HEK293 (cell line): ENCODE measurements around the gene BMAL1.

Experiments used
- CTCF ChIA-PET: fragments of 350-600 bp; formaldehyde crosslinking; extraction: SDS; loops from one replicate; lab custom pipeline; 2021; ENCODE audit warnings: antibody characterized with exemption; lab: Yijun Ruan, JAX
- POLR2A ChIA-PET: fragments of 300-600 bp; formaldehyde crosslinking; extraction: SDS; loops from one replicate; lab custom pipeline; 2020; ENCODE audit warnings: antibody characterized with exemption, inconsistent platforms; lab: Yijun Ruan, JAX
- H3K27ac ChIP-seq: fragments of 200-500 bp; sonication (Bioruptor generic); 2 replicates; pipeline ENCODE4 v1.5.1; 2014; ENCODE audit warnings: low read depth, low read length, control low read depth, inconsistent platforms; ENCODE audit errors: extremely low read depth
- H3K36me3 ChIP-seq, 2 experiments: fragments of 200-500 bp in 1 of 2; sonication (Bioruptor generic) in 1 of 2; 1 replicate in 1 of 2; 2 replicates in 1 of 2; pipeline ENCODE4 v1.5.1; 2014 to 2017; ENCODE audit warnings: inconsistent platforms in 2 of 2, low read length in 2 of 2; ENCODE audit not compliant: control insufficient read depth in 2 of 2, insufficient read depth in 1 of 2
- H3K4me1 ChIP-seq: fragments of 200-500 bp; sonication (Bioruptor generic); 2 replicates; pipeline ENCODE4 v1.5.1; 2014; ENCODE audit warnings: mild to moderate bottlenecking, low read length, inconsistent platforms; ENCODE audit not compliant: control insufficient read depth, insufficient read depth
- H3K4me3 ChIP-seq: 2 replicates; pipeline ENCODE4 v1.5.1; 2011; ENCODE audit warnings: low read depth, mild to moderate bottlenecking, control low read depth, low read length, moderate library complexity
- H3K9me3 ChIP-seq: fragments of 200-500 bp; sonication (Bioruptor generic); 2 replicates; pipeline ENCODE4 v1.5.1; 2014; ENCODE audit warnings: low read depth, low read length, inconsistent platforms; ENCODE audit not compliant: control insufficient read depth, insufficient read depth
- GFI1B ChIP-seq: fragments of 450-650 bp; formaldehyde crosslinking; IDR thresholded peaks from 2 replicates; pipeline ENCODE4 v1.5.1; 2016; ENCODE audit warnings: missing biosample characterization, missing genetic modification characterization
- IKZF3 ChIP-seq: fragments of 450-650 bp; IDR thresholded peaks from 2 replicates; pipeline ENCODE4 v1.5.0; 2018; ENCODE audit warnings: missing biosample characterization, mild to moderate bottlenecking, missing genetic modification characterization, moderate library complexity
- ZBTB20 ChIP-seq: fragments of 450-650 bp; formaldehyde crosslinking; IDR thresholded peaks from 2 replicates; pipeline ENCODE4 v1.5.1; 2016; ENCODE audit warnings: missing biosample characterization, missing genetic modification characterization
- ZNF23 ChIP-seq: fragments of 450-650 bp; formaldehyde crosslinking; IDR thresholded peaks from 2 replicates; pipeline ENCODE4 v1.5.1; 2016; ENCODE audit warnings: missing biosample characterization, missing genetic modification characterization, borderline replicate concordance
- ZNF341 ChIP-seq: fragments of 450-650 bp; formaldehyde crosslinking; IDR thresholded peaks from 2 replicates; pipeline ENCODE4; 2016; ENCODE audit warnings: low read depth, missing biosample characterization, missing genetic modification characterization
- ZNF473 ChIP-seq: fragments of 450-650 bp; formaldehyde crosslinking; IDR thresholded peaks from 2 replicates; pipeline ENCODE4 v1.5.1; 2017; ENCODE audit warnings: missing biosample characterization, missing genetic modification characterization
- ZNF529 ChIP-seq: fragments of 450-650 bp; formaldehyde crosslinking; IDR thresholded peaks from 2 replicates; pipeline ENCODE4 v1.5.1; 2017; ENCODE audit warnings: missing genetic modification characterization, missing biosample characterization; ENCODE audit not compliant: insufficient replicate concordance
- ZNF621 ChIP-seq: fragments of 450-650 bp; formaldehyde crosslinking; IDR thresholded peaks from 2 replicates; pipeline ENCODE4 v1.5.1; 2017; ENCODE audit warnings: missing biosample characterization, missing genetic modification characterization
- ZNF701 ChIP-seq: fragments of 450-650 bp; formaldehyde crosslinking; IDR thresholded peaks from 2 replicates; pipeline ENCODE4 v1.5.1; 2016; ENCODE audit warnings: missing biosample characterization, missing genetic modification characterization
- TF ChIP-seq, protein P1 (sequence below): fragments of 450-650 bp; formaldehyde crosslinking; IDR thresholded peaks from 2 replicates; pipeline ENCODE4 v1.5.1; 2016; ENCODE audit warnings: missing biosample characterization, missing genetic modification characterization
- TF ChIP-seq, protein P2 (sequence below): fragments of 450-650 bp; formaldehyde crosslinking; IDR thresholded peaks from 2 replicates; pipeline ENCODE4 v1.5.1; 2017; ENCODE audit warnings: missing biosample characterization, missing genetic modification characterization
- TF ChIP-seq, protein P3 (sequence below): fragments of 450-650 bp; formaldehyde crosslinking; IDR thresholded peaks from 2 replicates; pipeline ENCODE4 v1.5.1; 2017; ENCODE audit warnings: missing biosample characterization, missing genetic modification characterization
- TF ChIP-seq, protein P4 (sequence below): fragments of 450-650 bp; formaldehyde crosslinking; IDR thresholded peaks from 2 replicates; pipeline ENCODE4 v1.5.1; 2016; ENCODE audit warnings: missing biosample characterization, missing genetic modification characterization
- TF ChIP-seq, protein P5 (sequence below): fragments of 450-650 bp; formaldehyde crosslinking; IDR thresholded peaks from 2 replicates; pipeline ENCODE4 v1.5.1; 2016; ENCODE audit warnings: missing biosample characterization, missing genetic modification characterization, low read depth
- TF ChIP-seq, protein P6 (sequence below): fragments of 450-650 bp; formaldehyde crosslinking; IDR thresholded peaks from 2 replicates; pipeline ENCODE4 v1.5.1; 2016; ENCODE audit warnings: missing biosample characterization, missing genetic modification characterization

BMAL1 gene

DNA sequence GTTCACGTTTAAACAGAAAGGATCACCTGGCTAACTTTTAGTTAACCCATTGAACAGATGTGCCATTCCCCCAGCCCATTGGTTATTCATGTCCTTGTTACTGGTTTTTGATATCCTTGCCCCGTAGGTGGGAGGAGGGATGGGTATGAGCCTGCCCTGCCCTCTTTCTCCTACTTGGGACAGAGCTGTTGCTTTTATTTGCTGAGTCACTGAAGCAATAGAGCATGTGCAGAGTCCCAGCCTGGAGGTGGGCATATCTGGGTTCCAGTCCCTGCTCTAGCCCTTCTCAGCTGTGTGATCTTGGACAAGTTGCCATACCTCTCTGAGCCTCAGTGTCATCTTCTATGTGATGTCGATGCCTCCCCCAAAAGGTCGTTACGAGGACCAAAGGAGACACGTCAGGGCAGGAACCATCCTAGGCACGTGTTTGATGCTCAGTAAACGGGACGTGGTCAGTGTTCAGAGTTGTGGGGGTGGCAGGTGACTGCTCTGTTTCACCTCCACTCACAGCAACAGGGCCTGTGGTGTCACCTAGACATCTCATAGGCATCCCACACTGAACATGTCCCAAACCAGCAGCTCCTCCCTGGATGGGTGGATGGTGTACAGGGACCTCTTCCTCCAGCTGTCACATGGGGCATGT, 61.0 kb downstream of the BMAL1 start (continued):
- TF ChIP-seq, protein P1, sequence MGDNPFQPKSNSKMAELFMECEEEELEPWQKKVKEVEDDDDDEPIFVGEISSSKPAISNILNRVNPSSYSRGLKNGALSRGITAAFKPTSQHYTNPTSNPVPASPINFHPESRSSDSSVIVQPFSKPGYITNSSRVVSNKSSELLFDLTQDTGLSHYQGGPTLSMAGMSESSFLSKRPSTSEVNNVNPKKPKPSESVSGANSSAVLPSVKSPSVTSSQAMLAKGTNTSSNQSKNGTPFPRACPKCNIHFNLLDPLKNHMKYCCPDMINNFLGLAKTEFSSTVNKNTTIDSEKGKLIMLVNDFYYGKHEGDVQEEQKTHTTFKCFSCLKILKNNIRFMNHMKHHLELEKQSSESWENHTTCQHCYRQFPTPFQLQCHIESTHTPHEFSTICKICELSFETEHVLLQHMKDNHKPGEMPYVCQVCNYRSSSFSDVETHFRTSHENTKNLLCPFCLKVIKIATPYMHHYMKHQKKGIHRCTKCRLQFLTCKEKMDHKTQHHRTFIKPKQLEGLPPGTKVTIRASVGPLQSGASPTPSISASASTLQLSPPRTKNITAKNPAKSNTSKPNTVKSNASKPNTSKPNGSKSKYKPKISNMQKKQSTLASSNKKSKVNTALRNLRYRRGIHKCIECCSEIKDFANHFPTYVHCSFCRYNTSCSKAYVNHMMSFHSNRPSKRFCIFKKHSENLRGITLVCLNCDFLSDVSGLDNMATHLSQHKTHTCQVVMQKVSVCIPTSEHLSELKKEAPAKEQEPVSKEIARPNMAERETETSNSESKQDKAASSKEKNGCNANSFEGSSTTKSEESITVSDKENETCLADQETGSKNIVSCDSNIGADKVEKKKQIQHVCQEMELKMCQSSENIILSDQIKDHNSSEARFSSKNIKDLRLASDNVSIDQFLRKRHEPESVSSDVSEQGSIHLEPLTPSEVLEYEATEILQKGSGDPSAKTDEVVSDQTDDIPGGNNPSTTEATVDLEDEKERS, result no peak
- no peak for TF ChIP-seq GFI1B (tag by site-specific recombination)

DNA sequence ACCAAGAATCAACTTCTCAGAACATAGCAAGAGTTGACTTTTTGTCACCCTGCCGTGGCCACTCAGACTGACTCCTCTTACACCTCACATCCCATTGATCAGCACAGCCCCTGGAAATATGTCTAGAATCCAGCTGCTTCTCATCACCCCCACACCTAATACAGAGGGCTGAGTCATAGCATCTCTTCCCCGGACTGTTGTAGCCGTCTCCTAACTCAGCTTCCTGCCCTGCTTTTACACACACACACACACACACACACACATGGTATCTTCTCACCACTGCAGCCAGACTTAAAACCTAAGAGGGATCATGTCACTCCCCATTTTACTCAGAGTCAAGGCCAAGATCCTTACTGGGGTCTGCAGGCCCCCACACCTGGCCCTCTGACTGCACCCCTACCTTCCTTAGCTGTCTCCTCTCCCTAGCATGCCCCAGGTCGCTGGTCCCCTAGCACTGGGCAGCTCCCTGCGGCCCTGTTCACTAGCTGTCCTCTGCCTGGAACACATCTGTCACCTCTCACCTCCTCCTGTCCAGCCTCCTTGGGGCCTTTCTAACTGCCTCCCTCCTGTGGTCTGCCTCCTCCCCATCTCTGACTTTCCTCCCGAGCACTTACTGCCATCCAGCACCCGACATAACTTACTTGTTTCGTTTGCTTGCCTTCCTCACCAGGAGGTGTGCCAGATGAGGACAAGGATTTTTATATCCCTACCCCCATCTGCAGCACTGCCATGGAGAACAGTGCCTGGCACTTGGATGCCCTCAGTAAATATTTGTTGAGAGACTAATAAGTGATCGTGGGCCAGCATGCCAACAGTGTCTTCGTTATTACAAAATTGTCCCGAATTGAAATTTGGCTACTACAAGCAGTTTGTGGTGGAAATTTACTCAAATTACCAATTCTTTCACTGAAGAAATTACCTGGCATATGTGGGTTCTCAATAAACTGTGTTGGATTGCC, 61.9 kb downstream of the BMAL1 start:
- TF ChIP-seq, protein P2, sequence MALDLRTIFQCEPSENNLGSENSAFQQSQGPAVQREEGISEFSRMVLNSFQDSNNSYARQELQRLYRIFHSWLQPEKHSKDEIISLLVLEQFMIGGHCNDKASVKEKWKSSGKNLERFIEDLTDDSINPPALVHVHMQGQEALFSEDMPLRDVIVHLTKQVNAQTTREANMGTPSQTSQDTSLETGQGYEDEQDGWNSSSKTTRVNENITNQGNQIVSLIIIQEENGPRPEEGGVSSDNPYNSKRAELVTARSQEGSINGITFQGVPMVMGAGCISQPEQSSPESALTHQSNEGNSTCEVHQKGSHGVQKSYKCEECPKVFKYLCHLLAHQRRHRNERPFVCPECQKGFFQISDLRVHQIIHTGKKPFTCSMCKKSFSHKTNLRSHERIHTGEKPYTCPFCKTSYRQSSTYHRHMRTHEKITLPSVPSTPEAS (tag by site-specific recombination), result 0 out of 2 replicates have a peak, but pooled peaks have one; percentile 39
- TF ChIP-seq, protein P3, sequence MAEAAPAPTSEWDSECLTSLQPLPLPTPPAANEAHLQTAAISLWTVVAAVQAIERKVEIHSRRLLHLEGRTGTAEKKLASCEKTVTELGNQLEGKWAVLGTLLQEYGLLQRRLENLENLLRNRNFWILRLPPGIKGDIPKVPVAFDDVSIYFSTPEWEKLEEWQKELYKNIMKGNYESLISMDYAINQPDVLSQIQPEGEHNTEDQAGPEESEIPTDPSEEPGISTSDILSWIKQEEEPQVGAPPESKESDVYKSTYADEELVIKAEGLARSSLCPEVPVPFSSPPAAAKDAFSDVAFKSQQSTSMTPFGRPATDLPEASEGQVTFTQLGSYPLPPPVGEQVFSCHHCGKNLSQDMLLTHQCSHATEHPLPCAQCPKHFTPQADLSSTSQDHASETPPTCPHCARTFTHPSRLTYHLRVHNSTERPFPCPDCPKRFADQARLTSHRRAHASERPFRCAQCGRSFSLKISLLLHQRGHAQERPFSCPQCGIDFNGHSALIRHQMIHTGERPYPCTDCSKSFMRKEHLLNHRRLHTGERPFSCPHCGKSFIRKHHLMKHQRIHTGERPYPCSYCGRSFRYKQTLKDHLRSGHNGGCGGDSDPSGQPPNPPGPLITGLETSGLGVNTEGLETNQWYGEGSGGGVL (tag by site-specific recombination), result peak; percentile 40; the same call in 1 of the 2 replicates
- TF ChIP-seq ZBTB20 (tag by site-specific recombination) (peak; percentile 49; the same call in 1 of the 2 replicates), IKZF3 (tag by site-specific recombination) (no peak)
- TF ChIP-seq, protein P4, sequence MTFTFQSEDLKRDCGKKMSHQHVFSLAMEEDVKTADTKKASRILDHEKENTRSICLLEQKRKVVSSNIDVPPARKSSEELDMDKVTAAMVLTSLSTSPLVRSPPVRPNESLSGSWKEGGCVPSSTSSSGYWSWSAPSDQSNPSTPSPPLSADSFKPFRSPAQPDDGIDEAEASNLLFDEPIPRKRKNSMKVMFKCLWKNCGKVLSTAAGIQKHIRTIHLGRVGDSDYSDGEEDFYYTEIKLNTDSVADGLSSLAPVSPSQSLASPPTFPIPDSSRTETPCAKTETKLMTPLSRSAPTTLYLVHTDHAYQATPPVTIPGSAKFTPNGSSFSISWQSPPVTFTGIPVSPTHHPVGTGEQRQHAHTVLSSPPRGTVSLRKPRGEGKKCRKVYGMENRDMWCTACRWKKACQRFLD (tag by site-specific recombination), result no peak
- no peak overlapping the region for H3K27ac ChIP-seq
- no peaks in the 10 kb centered on the region for H3K36me3 ChIP-seq
- H3K4me1 ChIP-seq, result no peaks in the 10 kb centered on the region
- H3K9me3 ChIP-seq, result no peaks in the 10 kb centered on the region
- no peak overlapping the region for H3K4me3 ChIP-seq
- POLR2A ChIA-PET, result interaction anchor here (1.3 kb wide), 1 partner anchor 123 kb away, joined by 3 read pairs; the partner anchor contains the start of gene BTBD10
- CTCF ChIA-PET, result interaction anchor here (0.6 to 8.6 kb wide), 6 partner anchors 10 to 1051 kb away, joined by 3 to 114 read pairs (median 4); no protein-coding TSS in a partner anchor

DNA sequence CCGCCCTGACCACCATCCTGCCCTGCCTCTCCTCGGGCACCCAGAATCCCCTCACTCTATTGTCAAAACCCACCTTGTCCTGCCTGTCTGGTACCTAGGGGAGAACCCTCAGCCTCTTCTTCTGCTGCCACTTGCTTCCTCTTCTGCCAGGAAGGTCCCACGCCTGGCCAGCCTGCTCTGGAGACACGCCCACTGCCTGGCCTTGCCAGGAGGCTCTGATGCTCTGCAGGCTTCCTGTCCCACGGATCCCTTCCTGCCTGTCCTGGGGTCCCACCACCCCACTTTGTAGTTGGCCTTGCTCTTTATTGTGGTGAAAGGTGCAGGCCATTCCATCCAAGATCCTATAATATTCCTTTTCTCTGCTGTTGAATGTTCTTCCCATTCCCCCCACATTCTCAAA, 63.4 kb downstream of the BMAL1 start:
- Histone ChIP-seq H3K36me3 (no peaks in the 10 kb centered on the region), H3K4me1 (no peaks in the 10 kb centered on the region), H3K4me3 (no peak overlapping the region), H3K27ac (no peak overlapping the region), H3K9me3 (no peaks in the 10 kb centered on the region)
- ChIA-PET POLR2A (no interaction called here), CTCF (interaction anchor here (0.9 to 8.6 kb wide), 2 partner anchors 131 to 157 kb away, joined by 3 to 114 read pairs; no protein-coding TSS in a partner anchor)
- TF ChIP-seq, protein P5, sequence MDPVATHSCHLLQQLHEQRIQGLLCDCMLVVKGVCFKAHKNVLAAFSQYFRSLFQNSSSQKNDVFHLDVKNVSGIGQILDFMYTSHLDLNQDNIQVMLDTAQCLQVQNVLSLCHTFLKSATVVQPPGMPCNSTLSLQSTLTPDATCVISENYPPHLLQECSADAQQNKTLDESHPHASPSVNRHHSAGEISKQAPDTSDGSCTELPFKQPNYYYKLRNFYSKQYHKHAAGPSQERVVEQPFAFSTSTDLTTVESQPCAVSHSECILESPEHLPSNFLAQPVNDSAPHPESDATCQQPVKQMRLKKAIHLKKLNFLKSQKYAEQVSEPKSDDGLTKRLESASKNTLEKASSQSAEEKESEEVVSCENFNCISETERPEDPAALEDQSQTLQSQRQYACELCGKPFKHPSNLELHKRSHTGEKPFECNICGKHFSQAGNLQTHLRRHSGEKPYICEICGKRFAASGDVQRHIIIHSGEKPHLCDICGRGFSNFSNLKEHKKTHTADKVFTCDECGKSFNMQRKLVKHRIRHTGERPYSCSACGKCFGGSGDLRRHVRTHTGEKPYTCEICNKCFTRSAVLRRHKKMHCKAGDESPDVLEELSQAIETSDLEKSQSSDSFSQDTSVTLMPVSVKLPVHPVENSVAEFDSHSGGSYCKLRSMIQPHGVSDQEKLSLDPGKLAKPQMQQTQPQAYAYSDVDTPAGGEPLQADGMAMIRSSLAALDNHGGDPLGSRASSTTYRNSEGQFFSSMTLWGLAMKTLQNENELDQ (tag by site-specific recombination), result no peak
- TF ChIP-seq ZNF701, result no peak
- 0 out of 2 replicates have a peak, but pooled peaks have one; percentile 22 for TF ChIP-seq ZNF341 (tag by site-specific recombination)
- no peak for TF ChIP-seq ZNF473 (tag by site-specific recombination)
- no peak for TF ChIP-seq ZNF621 (tag by site-specific recombination)
- TF ChIP-seq, protein P6, sequence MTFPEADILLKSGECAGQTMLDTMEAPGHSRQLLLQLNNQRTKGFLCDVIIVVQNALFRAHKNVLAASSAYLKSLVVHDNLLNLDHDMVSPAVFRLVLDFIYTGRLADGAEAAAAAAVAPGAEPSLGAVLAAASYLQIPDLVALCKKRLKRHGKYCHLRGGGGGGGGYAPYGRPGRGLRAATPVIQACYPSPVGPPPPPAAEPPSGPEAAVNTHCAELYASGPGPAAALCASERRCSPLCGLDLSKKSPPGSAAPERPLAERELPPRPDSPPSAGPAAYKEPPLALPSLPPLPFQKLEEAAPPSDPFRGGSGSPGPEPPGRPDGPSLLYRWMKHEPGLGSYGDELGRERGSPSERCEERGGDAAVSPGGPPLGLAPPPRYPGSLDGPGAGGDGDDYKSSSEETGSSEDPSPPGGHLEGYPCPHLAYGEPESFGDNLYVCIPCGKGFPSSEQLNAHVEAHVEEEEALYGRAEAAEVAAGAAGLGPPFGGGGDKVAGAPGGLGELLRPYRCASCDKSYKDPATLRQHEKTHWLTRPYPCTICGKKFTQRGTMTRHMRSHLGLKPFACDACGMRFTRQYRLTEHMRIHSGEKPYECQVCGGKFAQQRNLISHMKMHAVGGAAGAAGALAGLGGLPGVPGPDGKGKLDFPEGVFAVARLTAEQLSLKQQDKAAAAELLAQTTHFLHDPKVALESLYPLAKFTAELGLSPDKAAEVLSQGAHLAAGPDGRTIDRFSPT (tag by site-specific recombination), result no peak
- no peak for TF ChIP-seq ZNF23 (tag by site-specific recombination)
- no peak for TF ChIP-seq ZNF529
